Right forelimb (tissue), 1 donor: ENCODE results near the gene PDHX.

ENCODE experiments used
- DNase-seq: peaks from one replicate; pipeline ENCODE4 v3.0.0-alpha.2; 2018

PDHX gene

GRCh38 chr11:34959770-34960169 is 43.4 kb downstream of the PDHX start:
- DNase-seq = no peak

GRCh38 chr11:34960277-34960676 is 43.9 kb downstream of the PDHX start:
- no peak for DNase-seq

- DNase-seq = no peak
Observed at GRCh38 chr11:34962034-34962433, 45.6 kb downstream of the PDHX start.

GRCh38 chr11:34963351-34963750 is 46.9 kb downstream of the PDHX start:
- no peak for DNase-seq

- no peak for DNase-seq
Observed at GRCh38 chr11:34964610-34965331, 48.4 kb downstream of the PDHX start.

- DNase-seq = no peak
Observed at GRCh38 chr11:34968862-34969261, 52.4 kb downstream of the PDHX start.

- DNase-seq = no peak
Observed at GRCh38 chr11:34970033-34970432, 53.6 kb downstream of the PDHX start.

- DNase-seq = no peak
Observed at GRCh38 chr11:34970480-34970879, 54.1 kb downstream of the PDHX start.

- DNase-seq = no peak
Observed at GRCh38 chr11:34971928-34972327, 55.5 kb downstream of the PDHX start.

GRCh38 chr11:34972366-34972765 is 55.9 kb downstream of the PDHX start:
- DNase-seq = no peak

- no peak for DNase-seq
Observed at GRCh38 chr11:34972892-34973291, 56.5 kb downstream of the PDHX start.

GRCh38 chr11:34975482-34975881 is 59.1 kb downstream of the PDHX start:
- no peak for DNase-seq

- no peak for DNase-seq
Observed at GRCh38 chr11:34976496-34977088, 60.2 kb downstream of the PDHX start.

GRCh38 chr11:34977089-34977912 is 60.9 kb downstream of the PDHX start:
- DNase-seq = no peak

GRCh38 chr11:34978236-34979191 is 62.1 kb downstream of the PDHX start:
- DNase-seq = no peak

- DNase-seq = no peak
Observed at GRCh38 chr11:34984514-34984913, 68.1 kb downstream of the PDHX start.

GRCh38 chr11:34986883-34987520 is 70.6 kb downstream of the PDHX start:
- no peak for DNase-seq

- DNase-seq = no peak
Observed at GRCh38 chr11:34987617-34988016, 71.2 kb downstream of the PDHX start.

- no peak for DNase-seq
Observed at GRCh38 chr11:34988294-34989255, 72.2 kb downstream of the PDHX start.

GRCh38 chr11:34990916-34991315 is 74.5 kb downstream of the PDHX start:
- DNase-seq = no peak

- no peak for DNase-seq
Observed at GRCh38 chr11:34994854-34995253, 78.4 kb downstream of the PDHX start.
